HG03460 (cell line): ENCODE data around the gene TFE3.

Source experiments
- ATAC-seq: cut with Tn5 transposase; IDR thresholded peaks from one replicate; pipeline ENCODE4 v1.9.1; 2021; ENCODE audit not compliant: unreplicated experiment

TFE3 gene

GRCh38 chrX:49043220-49043986 lies at the start of gene TFE3:
TSS of gene TFE3 (minus strand) at chrX:49043357. CDS start at chrX:49043226, 131 bp downstream.
- ATAC-seq: peak; percentile 91

- ATAC-seq: no peak
Observed at GRCh38 chrX:49089553-49089952, 46.4 kb upstream of the TFE3 start.

GRCh38 chrX:49082271-49082871 lies 39.2 kb upstream of the TFE3 start:
- no peak for ATAC-seq

- ATAC-seq: peak; percentile 75
Observed at GRCh38 chrX:49079489-49080428, 36.6 kb upstream of the TFE3 start, which contains the start of gene WDR45. TSS of gene WDR45 (minus strand) at chrX:49079887. CDS start at chrX:49078095, 1,792 bp downstream.

GRCh38 chrX:49077941-49078340 lies 34.8 kb upstream of the TFE3 start:
- ATAC-seq: no peak

GRCh38 chrX:49075347-49075746 lies 32.2 kb upstream of the TFE3 start:
- no peak for ATAC-seq

GRCh38 chrX:49073601-49074575 lies 30.7 kb upstream of the TFE3 start, which contains the start of gene PRAF2:
TSS of gene PRAF2 (minus strand) at chrX:49074002. CDS start at chrX:49073987, 15 bp downstream.
- peak; percentile 95 for ATAC-seq

- no peak for ATAC-seq
Observed at GRCh38 chrX:49072712-49073095, 29.5 kb upstream of the TFE3 start.

GRCh38 chrX:49071877-49072711 lies 28.9 kb upstream of the TFE3 start:
- no peak for ATAC-seq

GRCh38 chrX:49070988-49071387 lies 27.8 kb upstream of the TFE3 start:
- no peak for ATAC-seq

- no peak for ATAC-seq
Observed at GRCh38 chrX:49069038-49069437, 25.9 kb upstream of the TFE3 start.

GRCh38 chrX:49067285-49068120 lies 24.3 kb upstream of the TFE3 start:
- ATAC-seq: no peak

GRCh38 chrX:49066690-49067089 lies 23.5 kb upstream of the TFE3 start:
- no peak for ATAC-seq

- no peak for ATAC-seq
Observed at GRCh38 chrX:49066278-49066677, 23.1 kb upstream of the TFE3 start.

GRCh38 chrX:49064735-49065134 lies 21.6 kb upstream of the TFE3 start:
- no peak for ATAC-seq

GRCh38 chrX:49064303-49064702 lies 21.1 kb upstream of the TFE3 start:
- no peak for ATAC-seq

- no peak for ATAC-seq
Observed at GRCh38 chrX:49063715-49064114, 20.6 kb upstream of the TFE3 start.

GRCh38 chrX:49061916-49062315 lies 18.8 kb upstream of the TFE3 start:
- no peak for ATAC-seq
